HG02678 (cell line): Measurements from ENCODE around the gene SH3BP5.

Experiments used
- ATAC-seq: cut with Tn5 transposase; IDR thresholded peaks from one replicate; pipeline ENCODE4 v1.9.1; 2021; ENCODE audit warnings: mild to moderate bottlenecking, moderate library complexity; ENCODE audit not compliant: unreplicated experiment

SH3BP5 gene

DNA sequence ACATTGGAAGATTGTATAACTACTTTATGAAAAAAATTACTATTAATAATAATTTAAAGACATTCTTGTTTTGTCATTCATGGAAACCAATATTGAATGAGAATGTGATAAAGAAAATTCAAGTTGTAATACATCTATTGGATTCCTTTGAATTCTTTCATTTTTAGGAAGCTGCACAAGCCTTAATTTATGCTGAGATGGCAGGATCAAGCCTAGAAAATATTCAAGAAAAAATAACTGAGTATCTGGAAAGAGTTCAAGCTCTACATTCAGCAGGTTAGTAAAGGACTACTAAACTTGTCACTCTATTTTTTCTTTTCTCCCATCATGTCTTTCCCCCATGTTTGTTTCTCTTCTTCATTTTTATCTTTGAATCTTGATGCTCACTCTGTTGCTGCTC lies 120.4 kb downstream of the SH3BP5 start:
- ATAC-seq: no peak

DNA sequence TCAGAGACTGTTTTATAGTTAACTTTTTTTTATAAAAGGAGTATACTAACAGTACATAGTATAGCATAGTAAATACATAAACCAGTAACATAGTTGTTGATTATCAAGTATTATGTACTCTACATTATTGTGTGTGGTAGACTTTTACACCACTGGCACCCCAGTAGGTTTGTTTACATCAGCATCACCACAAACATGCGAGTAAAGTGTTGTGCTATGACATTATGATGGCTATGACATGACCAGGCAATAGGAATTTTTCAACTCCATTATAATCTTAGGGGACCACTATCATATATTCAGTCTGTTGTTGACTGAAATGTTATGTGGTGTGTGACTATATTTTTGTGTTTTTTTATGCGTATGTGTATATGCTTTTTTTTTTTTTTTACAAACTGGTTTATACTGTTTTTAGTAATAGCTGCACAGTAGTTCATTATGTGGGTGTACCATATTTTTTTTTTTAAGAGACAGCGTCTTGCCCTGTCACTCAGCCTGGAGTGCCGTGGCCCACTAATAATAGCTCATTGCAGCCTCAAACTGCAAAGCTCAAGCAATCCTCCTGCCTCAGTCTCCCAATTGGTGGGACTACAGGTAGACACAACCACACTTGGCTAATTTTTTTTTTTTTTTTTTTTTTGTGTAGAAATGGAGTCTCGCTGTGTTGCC lies 124.4 kb downstream of the SH3BP5 start:
- ATAC-seq: no peak

DNA sequence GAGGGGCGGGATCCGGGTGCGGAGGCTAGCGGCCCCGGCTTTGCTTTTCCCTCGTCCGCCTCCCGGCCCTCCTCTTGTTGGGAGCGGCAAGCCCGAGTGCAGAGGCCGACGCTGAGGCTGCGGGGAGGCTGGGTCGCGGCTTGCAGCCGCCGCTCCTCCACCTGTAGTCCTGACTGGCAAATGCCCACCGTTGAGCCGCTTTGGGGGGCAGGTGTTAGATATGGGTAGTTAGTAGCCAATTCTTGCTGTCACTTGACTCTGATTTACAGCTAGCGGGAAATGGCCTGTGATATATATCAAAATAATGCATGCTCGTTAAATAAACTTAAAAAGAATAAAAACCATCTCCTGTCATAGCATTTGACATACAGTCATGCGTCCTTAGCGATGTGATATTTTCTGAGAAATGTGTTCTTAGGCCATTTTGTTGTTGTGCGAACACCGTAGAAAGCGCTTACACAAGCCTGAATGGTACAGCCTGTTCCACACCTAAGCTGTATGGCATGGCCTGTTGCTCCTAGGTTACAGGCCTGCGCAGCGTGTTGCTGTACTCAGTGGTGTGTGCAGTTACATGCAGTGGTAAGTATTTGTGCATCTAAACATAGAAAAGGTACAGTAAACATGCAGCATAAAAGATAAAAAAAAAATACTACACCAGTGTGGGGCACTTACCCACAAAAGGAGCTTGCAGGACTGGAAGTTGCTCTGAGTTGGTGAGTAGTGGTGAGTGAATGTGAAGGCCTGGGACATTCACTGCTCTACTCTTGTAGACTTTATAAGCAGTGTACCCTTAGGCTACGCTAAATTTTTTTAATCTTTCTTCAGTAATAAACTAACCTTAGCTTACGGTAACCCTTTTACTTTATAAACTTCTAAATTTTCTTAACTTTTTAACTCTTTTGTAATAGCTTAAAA lies 125.5 kb downstream of the SH3BP5 start:
- no peak for ATAC-seq

DNA sequence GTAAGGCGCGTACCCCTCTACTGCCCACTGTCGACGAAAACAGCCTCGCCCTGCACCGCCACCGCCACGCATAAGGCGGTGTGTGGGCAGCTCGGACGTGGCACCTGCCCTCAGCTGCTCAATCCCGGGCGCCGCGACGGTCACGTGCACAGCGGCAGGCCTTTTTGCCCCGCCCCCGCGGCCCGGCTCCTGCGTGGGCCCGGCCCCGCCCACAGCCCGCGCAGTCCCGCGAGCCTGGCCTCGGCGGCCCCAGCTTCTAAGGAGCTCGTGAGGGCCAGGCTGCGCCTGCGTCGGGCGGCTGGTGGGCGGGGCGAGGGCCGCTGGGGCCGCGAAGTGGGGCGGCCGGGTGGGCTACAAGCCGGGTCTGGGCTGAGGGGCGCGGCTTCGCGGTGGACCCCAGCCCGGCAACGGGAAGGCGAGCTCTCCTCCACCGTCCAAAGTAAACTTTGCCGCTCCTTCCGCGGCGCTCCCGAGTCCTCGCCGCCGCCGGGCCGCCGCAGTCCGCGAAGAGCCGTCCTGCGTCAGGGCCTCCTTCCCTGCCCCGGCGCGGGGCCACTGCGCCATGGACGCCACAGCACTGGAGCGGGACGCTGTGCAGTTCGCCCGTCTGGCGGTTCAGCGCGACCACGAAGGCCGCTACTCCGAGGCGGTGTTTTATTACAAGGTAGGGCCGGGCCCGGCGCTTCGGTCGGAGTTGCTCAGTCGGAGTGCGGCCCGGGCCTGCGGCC lies 126.3 kb downstream of the SH3BP5 start, which contains the start of gene CAPN7:
Gene CAPN7, plus strand, starts transcription at position 313 of the 728 bp plus-strand sequence. Its CDS starts 250 bp downstream, at position 563.
- ATAC-seq: peak; percentile 86

DNA sequence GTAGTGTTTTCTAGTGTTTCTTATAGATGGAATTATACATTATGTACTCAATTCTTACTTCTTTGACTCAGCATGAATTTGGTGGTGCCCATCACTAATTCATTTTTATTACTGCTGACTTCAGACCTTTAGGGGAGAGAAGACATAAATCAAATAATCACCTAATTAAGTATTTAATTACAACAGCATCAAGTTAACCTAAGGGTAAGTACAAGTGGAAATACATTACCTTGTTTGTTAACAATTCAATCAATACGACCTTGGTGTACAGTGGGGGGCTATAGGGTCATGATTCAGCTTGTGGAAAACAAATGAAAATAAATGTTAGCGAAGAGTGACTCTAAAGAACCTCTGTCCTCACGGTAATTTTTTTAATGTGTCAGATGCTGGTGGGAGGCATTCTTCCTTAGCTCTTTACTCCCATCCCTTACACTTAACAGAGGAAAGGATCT lies 126.9 kb downstream of the SH3BP5 start:
- ATAC-seq: no peak
